GM19240 (cell line): ENCODE results near the gene NYAP2.

Experiments
- DNase-seq: peaks from one replicate; pipeline ENCODE4 v3.0.0; 2011; ENCODE audit warnings: low spot score; ENCODE audit not compliant: insufficient read length

The NYAP2 gene

DNA sequence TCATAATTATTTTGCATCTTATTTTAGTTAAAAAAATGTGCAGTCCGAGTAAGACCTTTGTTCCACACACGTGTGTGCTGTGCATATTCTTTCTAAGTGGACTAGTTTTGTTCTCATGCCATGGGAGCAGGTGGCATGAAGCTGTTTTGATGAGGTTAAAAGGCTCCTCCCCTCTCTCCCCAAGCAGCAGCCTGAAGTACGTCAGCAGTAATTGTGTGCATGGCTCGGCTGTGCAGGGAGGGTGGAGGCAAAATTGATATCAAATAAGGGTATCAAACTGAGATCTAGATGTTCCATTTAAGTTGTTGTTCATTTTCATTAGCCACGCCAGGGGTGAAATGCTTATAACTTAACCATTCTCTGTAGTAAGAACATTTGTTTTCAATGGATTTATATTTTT is at the start of gene NYAP2:
Gene NYAP2, plus strand, starts transcription at position 207 of the 400 bp plus-strand sequence. CDS start 9,171 bp downstream, outside the sequence.
- DNase-seq: no peak

DNA sequence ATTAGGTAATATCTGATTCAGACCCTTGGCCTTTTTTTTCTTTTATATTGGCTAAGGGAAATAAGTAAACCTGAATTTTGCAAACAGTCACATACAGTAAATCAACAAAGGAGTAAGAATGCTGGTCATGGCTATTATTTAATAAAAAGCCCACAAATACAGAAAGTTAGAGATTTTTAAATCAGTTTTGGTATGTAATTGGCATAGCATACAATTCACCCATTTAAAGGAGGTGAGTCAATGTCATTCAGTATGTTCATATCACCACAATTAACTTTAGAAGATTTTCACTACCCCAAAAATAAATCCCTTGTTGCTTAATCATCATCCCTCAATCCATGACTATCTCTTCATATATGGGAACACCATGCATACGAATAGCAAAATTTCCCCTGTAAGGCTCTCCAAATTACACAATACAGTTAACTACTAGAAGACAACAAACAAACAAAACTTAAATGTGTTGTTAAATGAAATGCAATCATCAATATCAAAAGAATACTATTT is 45.9 kb upstream of the NYAP2 start:
- DNase-seq: no peak

- no peak for DNase-seq
Observed at GRCh38 chr2:225354281-225354774, 45.2 kb upstream of the NYAP2 start.

DNA sequence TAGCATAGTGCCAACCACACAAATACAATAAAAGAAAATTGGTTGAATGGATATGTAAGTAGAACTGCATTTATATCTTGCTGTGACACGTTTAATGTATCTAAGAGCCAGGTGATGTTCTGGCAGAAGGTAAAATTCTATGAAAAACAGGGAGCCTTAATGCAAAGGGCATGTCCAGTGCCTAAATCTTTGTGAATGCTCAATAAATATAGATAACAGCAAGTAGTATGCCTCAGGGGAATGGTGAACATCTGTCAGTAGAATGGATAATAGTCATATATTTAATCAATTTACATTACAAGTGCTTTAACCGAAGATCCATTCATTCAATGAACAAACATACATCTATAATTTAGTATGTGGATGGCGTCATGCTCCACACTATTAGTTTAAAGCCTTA is 43.7 kb upstream of the NYAP2 start:
- no peak for DNase-seq

GRCh38 chr2:225366731-225367130 is 32.8 kb upstream of the NYAP2 start:
- no peak for DNase-seq

GRCh38 chr2:225367482-225367881 is 32.0 kb upstream of the NYAP2 start:
- no peak for DNase-seq

GRCh38 chr2:225378984-225379383 is 20.5 kb upstream of the NYAP2 start:
- no peak for DNase-seq

DNA sequence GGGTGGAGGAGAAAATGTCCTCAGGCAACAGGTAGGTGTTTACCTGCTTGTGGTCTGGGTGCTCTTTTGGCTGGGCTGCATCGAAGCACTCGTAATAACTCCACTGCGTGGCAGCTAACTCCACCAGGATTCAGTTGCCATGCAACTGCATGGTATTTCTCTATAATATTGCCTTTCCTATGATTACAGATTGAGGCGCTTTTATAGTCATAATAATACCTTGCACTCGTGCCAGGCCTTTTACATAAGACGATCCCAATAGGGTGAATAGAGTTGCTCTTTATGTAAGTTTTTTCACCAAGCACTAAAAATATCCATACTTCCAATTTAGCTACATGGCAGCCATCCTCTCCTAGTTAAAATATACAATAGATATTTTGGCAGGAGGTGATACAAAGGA is 19.7 kb upstream of the NYAP2 start:
- DNase-seq: no peak

GRCh38 chr2:225381609-225382008 is 17.9 kb upstream of the NYAP2 start:
- DNase-seq: no peak

DNA sequence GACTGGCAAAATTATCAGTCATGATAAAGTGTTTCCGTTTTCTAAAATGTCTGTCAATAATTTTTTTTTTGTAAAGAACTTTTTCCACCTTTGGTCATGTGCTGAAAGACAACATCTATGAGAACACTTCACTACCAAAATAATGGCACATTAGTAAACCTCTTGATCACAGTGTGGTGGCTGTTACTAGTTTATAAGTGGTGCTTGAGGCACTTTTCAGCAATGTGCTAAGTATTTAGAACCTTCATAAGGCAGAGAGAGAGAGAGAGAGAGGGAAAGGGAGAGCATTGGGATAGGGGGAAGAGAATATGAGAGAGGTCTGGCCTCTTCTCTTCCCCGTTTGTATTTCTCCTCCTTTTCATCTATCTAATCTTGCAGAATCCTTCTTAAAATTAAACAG is 1.1 kb upstream of the NYAP2 start:
- DNase-seq: no peak

GRCh38 chr2:225400060-225400511 is 576 bp downstream of the NYAP2 start:
- DNase-seq: no peak

DNA sequence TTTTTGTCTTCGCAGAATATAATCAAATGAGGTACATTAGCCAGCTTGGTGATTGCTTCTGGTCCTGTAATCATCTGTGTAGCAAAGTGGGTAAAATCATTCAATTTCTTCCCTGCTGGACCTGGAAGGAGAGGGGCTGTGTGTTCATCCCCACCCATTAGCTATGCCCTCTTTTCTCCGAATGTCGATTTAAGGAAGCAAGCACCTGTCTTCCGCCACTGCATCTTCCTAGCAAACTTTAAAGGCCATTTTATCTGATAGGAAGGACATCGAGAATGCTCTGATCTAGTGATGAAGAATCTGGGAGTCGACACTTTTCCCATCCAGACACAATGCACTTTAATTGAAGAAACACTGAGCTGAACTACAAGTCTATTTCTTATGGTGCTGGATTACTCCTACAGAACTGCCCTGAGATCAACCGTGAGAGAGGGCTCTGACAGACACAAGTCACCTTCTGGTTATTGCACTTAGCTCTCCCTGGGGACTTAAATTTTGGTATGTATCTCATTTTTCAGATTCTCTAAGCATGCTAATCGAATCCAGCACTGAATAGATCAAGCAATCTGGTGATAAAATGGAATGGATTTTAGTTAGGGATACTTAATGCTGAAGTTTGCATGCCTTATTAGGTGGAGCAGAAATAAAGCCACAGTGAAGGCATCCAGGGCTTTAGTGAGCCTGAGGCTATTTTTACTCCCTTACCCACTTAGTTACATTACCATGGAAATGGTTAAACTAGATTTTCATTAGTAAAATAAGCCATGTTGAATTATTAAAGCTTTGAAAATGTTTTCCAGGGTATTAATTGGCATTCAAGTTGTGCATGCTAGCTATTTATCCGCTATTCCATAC is 1.3 kb downstream of the NYAP2 start:
- no peak for DNase-seq

GRCh38 chr2:225402210-225402776 is 2.8 kb downstream of the NYAP2 start:
- no peak for DNase-seq

DNA sequence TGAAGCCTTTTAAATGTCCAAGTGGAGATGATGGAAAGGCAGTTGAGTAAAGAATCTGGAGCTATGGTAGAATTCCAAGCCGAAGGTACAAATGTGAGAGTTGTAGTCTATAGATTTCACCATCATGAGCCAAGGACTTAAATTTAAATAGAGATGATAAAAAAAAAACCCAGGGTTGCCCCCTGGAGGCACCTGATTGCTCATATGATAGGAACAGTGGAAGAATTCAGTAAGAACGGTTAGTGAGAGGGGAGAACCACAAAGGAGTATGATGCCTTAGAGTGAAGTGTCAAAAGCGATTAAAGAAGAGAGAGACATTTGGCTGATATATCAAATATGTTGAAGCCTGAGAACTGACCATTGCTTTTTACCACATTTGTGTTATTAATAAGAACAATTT is 11.9 kb downstream of the NYAP2 start:
- DNase-seq: no peak

- DNase-seq: no peak
Observed at GRCh38 chr2:225413786-225414185, 14.3 kb downstream of the NYAP2 start.

DNA sequence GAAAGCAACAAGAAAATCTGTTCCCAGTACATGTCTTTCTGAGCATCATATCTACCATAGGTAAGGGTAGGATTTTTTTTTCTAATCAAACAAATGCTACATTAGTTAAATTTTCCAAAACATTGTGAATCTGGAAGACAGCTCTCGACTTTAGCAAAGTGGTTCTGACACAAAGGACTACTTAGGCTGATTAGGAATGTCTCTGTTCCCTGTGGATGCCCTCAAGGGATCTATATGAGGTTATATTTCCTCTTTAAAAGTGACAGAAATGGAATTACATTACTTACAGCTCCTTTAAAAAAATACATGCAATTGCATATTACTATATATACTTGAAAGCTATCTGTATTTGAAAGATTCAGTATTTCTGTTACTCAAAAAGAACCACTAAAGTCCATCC is 15.4 kb downstream of the NYAP2 start:
- no peak for DNase-seq

DNA sequence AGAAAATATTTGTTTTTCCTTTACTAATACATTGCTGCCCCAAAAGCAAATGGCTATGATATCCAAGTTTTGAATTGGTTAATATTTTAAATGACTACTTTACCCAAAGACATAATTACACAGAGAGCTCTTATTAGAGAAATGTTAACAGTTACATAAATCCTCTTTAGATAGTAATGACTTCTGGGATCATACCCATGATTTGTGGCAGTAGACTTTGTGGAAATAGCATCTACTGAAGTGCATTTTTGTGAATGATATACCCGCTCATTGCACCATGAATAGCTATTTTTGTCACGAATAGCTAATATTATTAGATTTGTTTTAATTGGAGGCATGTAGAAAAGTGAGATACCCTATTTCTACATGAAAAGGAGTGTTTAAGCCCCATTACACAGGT is 15.8 kb downstream of the NYAP2 start:
- no peak for DNase-seq

DNA sequence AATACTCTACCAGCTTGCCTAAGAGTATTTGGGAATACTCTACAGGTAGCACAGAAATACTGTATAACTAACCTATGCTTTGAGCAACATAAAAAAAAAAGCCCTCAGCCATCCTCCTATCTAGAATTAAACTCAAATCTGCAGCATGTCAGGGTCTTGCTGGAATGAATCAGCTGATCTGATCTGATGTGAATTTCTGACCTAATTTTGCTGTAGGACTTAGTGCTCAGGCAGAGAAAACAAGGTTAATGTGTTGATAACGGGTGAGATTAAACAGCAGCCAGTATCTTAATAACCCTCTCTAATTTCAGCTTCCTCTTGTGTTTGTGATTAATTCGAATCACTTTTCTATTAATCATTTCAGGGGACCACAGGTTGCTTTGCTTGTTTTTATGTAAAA is 16.3 kb downstream of the NYAP2 start:
- DNase-seq: no peak

DNA sequence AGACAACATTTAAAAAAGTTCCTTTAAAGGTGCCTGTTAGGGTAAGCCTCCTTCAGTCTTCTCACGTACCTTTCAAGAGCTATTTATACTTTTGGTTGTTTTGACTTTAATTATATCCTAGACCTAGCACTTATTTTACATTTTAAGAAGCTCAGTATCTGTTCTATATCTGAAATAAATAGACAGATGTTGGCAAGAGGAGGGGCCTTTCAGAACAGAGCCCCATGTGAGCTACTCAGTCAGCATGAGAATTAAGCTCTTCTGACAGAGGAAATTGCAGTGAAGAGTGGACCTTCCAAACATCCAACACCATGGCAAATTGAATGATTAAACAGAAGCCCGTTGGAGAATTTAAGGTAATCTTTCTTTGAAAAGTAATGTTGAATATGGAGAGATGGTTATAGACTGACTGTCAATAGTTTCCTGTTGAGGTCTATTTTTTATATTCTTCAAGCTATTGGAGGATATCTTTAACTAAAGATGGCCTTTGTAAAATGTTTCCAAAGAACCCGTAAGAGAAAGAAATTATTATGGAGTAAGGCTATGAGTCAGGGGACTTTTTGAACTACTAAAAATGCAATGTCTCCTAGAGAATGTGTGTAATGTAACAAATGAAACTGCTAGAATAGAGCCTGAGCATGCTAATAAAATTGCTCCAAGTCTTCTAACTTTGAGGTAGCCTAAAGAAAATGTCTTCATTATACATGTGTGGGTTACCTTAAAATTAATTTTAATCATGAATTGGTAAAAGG is 17.3 kb downstream of the NYAP2 start:
- no peak for DNase-seq

DNA sequence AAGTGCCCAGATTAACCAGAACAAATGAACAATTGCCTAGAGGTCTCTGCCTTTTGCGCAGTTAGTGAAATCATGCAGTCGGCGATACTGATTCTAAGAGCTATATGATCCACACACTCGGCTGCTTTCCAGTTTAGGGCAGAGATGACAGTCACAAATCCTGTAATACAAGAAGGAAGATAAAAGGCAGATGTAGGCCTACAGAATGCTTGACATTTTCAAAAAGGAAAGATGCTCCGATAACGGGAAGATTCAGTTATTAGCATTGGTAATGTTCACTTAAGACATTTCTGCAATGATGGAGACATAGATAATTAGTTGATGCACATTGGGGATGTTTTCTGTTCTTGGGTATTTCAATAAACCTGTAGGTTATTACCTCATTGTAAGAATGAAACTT is 19.5 kb downstream of the NYAP2 start:
- DNase-seq: no peak

- no peak for DNase-seq
Observed at GRCh38 chr2:225422145-225422544, 22.6 kb downstream of the NYAP2 start.

- DNase-seq: no peak
Observed at GRCh38 chr2:225425284-225425683, 25.8 kb downstream of the NYAP2 start.
